SK-N-SH treated with all-trans-retinoic acid at 6 μM for 48 hours (cell line): ENCODE measurements around the gene SLC7A9.

Experiments
- ATAC-seq: fragments of 200-7000 bp; cut with Tn5 transposase; 3 replicates; pipeline ENCODE4 v1.9.1; 2020; ENCODE audit warnings: mild to moderate bottlenecking, moderate library complexity
- ARNTL ChIP-seq: fragments of 450-650 bp; formaldehyde crosslinking; IDR thresholded peaks from 2 replicates; pipeline ENCODE4 v1.5.0; 2020; ENCODE audit warnings: low read depth, mild to moderate bottlenecking, moderate library complexity, borderline replicate concordance
- BACH2 ChIP-seq: fragments of 250-450 bp; sonication (Bioruptor Pico); IDR thresholded peaks from 2 replicates; pipeline ENCODE4 v1.9.0; 2021; ENCODE audit warnings: mild to moderate bottlenecking, borderline replicate concordance
- CSDC2 ChIP-seq: fragments of 250-450 bp; sonication (Bioruptor Pico); IDR thresholded peaks from 2 replicates; pipeline ENCODE4 v1.5.0; 2020; ENCODE audit warnings: mild to moderate bottlenecking, moderate library complexity
- ESRRG ChIP-seq: fragments of 250-450 bp; sonication (Bioruptor Pico); IDR thresholded peaks from 2 replicates; pipeline ENCODE4 v1.6.1; 2021; ENCODE audit warnings: mild to moderate bottlenecking
- GLIS3 ChIP-seq: fragments of 250-450 bp; sonication (Bioruptor Pico); IDR thresholded peaks from 2 replicates; pipeline ENCODE4 v1.5.0; 2020; ENCODE audit warnings: mild to moderate bottlenecking, moderate library complexity
- ISL1 ChIP-seq: fragments of 250-450 bp; sonication (Bioruptor Pico); IDR thresholded peaks from 2 replicates; pipeline ENCODE4 v2.1.2; 2022; ENCODE audit warnings: mild to moderate bottlenecking, moderate library complexity
- OSR1 ChIP-seq: fragments of 250-450 bp; sonication (Bioruptor Pico); IDR thresholded peaks from 2 replicates; pipeline ENCODE4 v1.8.0; 2022; ENCODE audit warnings: moderate library complexity, mild to moderate bottlenecking, inconsistent platforms
- PPARA ChIP-seq: fragments of 250-450 bp; sonication (Bioruptor Pico); IDR thresholded peaks from 2 replicates; pipeline ENCODE4 v1.5.0; 2020; ENCODE audit warnings: mild to moderate bottlenecking, borderline replicate concordance
- RARB ChIP-seq: fragments of 250-450 bp; sonication (Bioruptor Pico); IDR thresholded peaks from 2 replicates; pipeline ENCODE4 v1.8.0; 2021; ENCODE audit warnings: mild to moderate bottlenecking, moderate library complexity
- SNAI2 ChIP-seq: fragments of 250-450 bp; sonication (Bioruptor Pico); IDR thresholded peaks from 2 replicates; pipeline ENCODE4 v1.5.0; 2020; ENCODE audit warnings: mild to moderate bottlenecking, moderate library complexity
- TCF4 ChIP-seq: fragments of 250-450 bp; sonication (Bioruptor Pico); IDR thresholded peaks from 2 replicates; pipeline ENCODE4 v1.8.0; 2021; ENCODE audit warnings: mild to moderate bottlenecking, moderate library complexity, borderline replicate concordance
- TOX ChIP-seq: fragments of 250-450 bp; sonication (Bioruptor Pico); IDR thresholded peaks from 2 replicates; pipeline ENCODE4 v1.8.0; 2021; ENCODE audit warnings: mild to moderate bottlenecking, moderate library complexity, borderline replicate concordance
- ZC3H10 ChIP-seq: fragments of 250-450 bp; sonication (Bioruptor Pico); IDR thresholded peaks from 2 replicates; pipeline ENCODE4 v1.5.1; 2021; ENCODE audit warnings: mild to moderate bottlenecking, moderate library complexity
- ZFP3 ChIP-seq: fragments of 250-450 bp; sonication (Bioruptor Pico); IDR thresholded peaks from 2 replicates; pipeline ENCODE4 v1.5.0; 2020; ENCODE audit warnings: mild to moderate bottlenecking, moderate library complexity
- ZFP30 ChIP-seq: fragments of 450-650 bp; formaldehyde crosslinking; IDR thresholded peaks from 2 replicates; pipeline ENCODE4 v1.5.0; 2022; ENCODE audit warnings: mild to moderate bottlenecking, moderate library complexity
- ZNF565 ChIP-seq: fragments of 450-650 bp; formaldehyde crosslinking; conservative IDR thresholded peaks from 2 replicates; pipeline ENCODE4 v1.5.0; 2020; ENCODE audit warnings: low read depth, mild to moderate bottlenecking, moderate library complexity
- ZNF70 ChIP-seq: fragments of 450-650 bp; formaldehyde crosslinking; IDR thresholded peaks from 2 replicates; pipeline ENCODE4 v1.5.0; 2020; ENCODE audit warnings: mild to moderate bottlenecking, moderate library complexity
- ZNF8 ChIP-seq: fragments of 450-650 bp; formaldehyde crosslinking; IDR thresholded peaks from 2 replicates; pipeline ENCODE4 v1.5.0; 2020; ENCODE audit warnings: mild to moderate bottlenecking, moderate library complexity
- TF ChIP-seq, protein P1 (sequence below): fragments of 250-450 bp; sonication (Bioruptor Pico); IDR thresholded peaks from 2 replicates; pipeline ENCODE4 v1.8.0; 2021; ENCODE audit warnings: low read depth, mild to moderate bottlenecking, moderate library complexity, borderline replicate concordance
- TF ChIP-seq, protein P2 (sequence below): fragments of 250-450 bp; sonication (Bioruptor Pico); IDR thresholded peaks from 2 replicates; pipeline ENCODE4 v1.5.1; 2020; ENCODE audit warnings: low read depth, mild to moderate bottlenecking, moderate library complexity
- TF ChIP-seq, protein P3 (sequence below): fragments of 250-450 bp; sonication (Bioruptor Pico); IDR thresholded peaks from 2 replicates; pipeline ENCODE4 v1.5.0; 2020; ENCODE audit warnings: mild to moderate bottlenecking, moderate library complexity
- TF ChIP-seq, protein P4 (sequence below): fragments of 250-450 bp; sonication (Bioruptor Pico); IDR thresholded peaks from 2 replicates; pipeline ENCODE4 v1.8.0; 2020; ENCODE audit warnings: mild to moderate bottlenecking, moderate library complexity, borderline replicate concordance
- TF ChIP-seq, protein P5 (sequence below): fragments of 250-450 bp; sonication (Bioruptor Pico); IDR thresholded peaks from 2 replicates; pipeline ENCODE4 v1.5.1; 2021; ENCODE audit warnings: mild to moderate bottlenecking, moderate library complexity

SLC7A9 gene

DNA sequence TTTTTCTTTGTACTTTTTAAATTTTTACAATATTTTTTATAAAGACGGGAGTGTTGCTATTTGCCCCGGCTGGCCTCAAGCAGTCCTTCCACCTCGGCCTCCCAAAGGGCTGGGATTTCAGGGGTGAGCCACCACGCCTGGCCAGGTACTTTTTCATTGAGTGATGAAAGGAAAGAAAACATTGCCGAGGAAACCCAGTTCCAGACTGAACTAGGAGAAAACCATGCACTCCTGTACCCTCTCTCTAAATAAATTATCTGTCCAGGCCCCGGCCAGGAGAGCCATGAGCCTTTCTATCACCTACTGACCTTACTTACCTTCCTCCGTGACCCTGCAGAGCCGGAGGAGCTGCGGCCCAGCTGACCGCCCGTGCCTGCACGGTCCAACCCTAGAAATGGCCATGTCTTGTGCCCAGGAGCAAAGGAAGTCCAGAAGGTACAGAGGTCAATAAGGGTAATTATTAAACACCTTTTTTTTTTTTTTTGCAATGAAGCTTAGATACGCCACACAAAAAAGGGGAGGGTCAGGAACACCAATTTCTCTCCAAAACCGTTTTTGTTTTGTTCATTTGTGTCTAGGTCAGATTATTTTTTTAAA is at the start of gene SLC7A9:
Gene SLC7A9 (minus strand): TSS at position 399 of the 597 bp plus-strand sequence. CDS start 1,233 bp downstream, outside the sequence.
- no peak for TF ChIP-seq ESRRG (CRISPR knock-in tag)
- TF ChIP-seq RARB (CRISPR knock-in tag): no peak
- no peak for TF ChIP-seq PPARA
- no peak for TF ChIP-seq ZFP3 (CRISPR knock-in tag)
- TF ChIP-seq ZNF8 (CRISPR knock-in tag): no peak
- TF ChIP-seq BACH2 (CRISPR knock-in tag): no peak
- TF ChIP-seq, protein P1, sequence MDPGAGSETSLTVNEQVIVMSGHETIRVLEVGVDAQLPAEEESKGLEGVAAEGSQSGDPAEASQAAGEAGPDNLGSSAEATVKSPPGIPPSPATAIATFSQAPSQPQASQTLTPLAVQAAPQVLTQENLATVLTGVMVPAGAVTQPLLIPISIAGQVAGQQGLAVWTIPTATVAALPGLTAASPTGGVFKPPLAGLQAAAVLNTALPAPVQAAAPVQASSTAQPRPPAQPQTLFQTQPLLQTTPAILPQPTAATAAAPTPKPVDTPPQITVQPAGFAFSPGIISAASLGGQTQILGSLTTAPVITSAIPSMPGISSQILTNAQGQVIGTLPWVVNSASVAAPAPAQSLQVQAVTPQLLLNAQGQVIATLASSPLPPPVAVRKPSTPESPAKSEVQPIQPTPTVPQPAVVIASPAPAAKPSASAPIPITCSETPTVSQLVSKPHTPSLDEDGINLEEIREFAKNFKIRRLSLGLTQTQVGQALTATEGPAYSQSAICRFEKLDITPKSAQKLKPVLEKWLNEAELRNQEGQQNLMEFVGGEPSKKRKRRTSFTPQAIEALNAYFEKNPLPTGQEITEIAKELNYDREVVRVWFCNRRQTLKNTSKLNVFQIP: no peak
- TF ChIP-seq ZNF565 (CRISPR knock-in tag): no peak
- TF ChIP-seq OSR1: no peak
- TF ChIP-seq, protein P2, sequence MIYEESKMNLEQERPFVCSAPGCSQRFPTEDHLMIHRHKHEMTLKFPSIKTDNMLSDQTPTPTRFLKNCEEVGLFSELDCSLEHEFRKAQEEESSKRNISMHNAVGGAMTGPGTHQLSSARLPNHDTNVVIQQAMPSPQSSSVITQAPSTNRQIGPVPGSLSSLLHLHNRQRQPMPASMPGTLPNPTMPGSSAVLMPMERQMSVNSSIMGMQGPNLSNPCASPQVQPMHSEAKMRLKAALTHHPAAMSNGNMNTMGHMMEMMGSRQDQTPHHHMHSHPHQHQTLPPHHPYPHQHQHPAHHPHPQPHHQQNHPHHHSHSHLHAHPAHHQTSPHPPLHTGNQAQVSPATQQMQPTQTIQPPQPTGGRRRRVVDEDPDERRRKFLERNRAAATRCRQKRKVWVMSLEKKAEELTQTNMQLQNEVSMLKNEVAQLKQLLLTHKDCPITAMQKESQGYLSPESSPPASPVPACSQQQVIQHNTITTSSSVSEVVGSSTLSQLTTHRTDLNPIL (CRISPR knock-in tag): no peak
- TF ChIP-seq ARNTL (CRISPR knock-in tag): no peak
- TF ChIP-seq ISL1: no peak
- TF ChIP-seq ZC3H10 (CRISPR knock-in tag): no peak
- TF ChIP-seq, protein P3, sequence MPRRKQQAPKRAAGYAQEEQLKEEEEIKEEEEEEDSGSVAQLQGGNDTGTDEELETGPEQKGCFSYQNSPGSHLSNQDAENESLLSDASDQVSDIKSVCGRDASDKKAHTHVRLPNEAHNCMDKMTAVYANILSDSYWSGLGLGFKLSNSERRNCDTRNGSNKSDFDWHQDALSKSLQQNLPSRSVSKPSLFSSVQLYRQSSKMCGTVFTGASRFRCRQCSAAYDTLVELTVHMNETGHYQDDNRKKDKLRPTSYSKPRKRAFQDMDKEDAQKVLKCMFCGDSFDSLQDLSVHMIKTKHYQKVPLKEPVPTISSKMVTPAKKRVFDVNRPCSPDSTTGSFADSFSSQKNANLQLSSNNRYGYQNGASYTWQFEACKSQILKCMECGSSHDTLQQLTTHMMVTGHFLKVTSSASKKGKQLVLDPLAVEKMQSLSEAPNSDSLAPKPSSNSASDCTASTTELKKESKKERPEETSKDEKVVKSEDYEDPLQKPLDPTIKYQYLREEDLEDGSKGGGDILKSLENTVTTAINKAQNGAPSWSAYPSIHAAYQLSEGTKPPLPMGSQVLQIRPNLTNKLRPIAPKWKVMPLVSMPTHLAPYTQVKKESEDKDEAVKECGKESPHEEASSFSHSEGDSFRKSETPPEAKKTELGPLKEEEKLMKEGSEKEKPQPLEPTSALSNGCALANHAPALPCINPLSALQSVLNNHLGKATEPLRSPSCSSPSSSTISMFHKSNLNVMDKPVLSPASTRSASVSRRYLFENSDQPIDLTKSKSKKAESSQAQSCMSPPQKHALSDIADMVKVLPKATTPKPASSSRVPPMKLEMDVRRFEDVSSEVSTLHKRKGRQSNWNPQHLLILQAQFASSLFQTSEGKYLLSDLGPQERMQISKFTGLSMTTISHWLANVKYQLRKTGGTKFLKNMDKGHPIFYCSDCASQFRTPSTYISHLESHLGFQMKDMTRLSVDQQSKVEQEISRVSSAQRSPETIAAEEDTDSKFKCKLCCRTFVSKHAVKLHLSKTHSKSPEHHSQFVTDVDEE (CRISPR knock-in tag): no peak
- no peak for TF ChIP-seq TCF4 (CRISPR knock-in tag)
- TF ChIP-seq SNAI2: no peak
- no peak for TF ChIP-seq TOX
- TF ChIP-seq ZNF70 (CRISPR knock-in tag): no peak
- no peak for TF ChIP-seq CSDC2 (CRISPR knock-in tag)
- TF ChIP-seq, protein P4, sequence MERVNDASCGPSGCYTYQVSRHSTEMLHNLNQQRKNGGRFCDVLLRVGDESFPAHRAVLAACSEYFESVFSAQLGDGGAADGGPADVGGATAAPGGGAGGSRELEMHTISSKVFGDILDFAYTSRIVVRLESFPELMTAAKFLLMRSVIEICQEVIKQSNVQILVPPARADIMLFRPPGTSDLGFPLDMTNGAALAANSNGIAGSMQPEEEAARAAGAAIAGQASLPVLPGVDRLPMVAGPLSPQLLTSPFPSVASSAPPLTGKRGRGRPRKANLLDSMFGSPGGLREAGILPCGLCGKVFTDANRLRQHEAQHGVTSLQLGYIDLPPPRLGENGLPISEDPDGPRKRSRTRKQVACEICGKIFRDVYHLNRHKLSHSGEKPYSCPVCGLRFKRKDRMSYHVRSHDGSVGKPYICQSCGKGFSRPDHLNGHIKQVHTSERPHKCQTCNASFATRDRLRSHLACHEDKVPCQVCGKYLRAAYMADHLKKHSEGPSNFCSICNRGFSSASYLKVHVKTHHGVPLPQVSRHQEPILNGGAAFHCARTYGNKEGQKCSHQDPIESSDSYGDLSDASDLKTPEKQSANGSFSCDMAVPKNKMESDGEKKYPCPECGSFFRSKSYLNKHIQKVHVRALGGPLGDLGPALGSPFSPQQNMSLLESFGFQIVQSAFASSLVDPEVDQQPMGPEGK (CRISPR knock-in tag): no peak
- no peak for ATAC-seq

DNA sequence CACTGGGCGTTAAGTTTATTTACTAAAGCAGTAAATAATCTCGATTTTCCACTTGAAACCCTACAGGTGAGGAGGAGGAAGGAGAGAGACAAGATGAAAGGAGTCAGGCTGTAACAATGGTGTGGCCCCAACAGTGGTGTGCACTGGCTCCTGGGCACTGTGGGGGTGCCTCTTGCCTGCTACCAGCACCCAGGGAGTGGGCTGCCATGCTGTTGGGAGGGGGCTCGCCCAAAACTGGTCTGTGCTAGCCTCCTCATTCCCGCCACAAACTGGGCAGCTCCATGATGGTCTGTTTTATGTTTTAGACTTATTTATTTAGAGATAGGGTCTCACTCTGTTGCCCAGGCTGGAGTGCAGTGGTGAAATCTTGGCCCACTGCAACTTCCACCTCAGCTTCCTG is 49.8 kb upstream of the SLC7A9 start:
- TF ChIP-seq ZNF70 (CRISPR knock-in tag): no peak
- no peak for TF ChIP-seq ISL1
- no peak for TF ChIP-seq ARNTL (CRISPR knock-in tag)
- TF ChIP-seq, protein P2 (CRISPR knock-in tag): no peak
- no peak for TF ChIP-seq ZNF8 (CRISPR knock-in tag)
- no peak for TF ChIP-seq ZC3H10 (CRISPR knock-in tag)
- no peak for ATAC-seq

DNA sequence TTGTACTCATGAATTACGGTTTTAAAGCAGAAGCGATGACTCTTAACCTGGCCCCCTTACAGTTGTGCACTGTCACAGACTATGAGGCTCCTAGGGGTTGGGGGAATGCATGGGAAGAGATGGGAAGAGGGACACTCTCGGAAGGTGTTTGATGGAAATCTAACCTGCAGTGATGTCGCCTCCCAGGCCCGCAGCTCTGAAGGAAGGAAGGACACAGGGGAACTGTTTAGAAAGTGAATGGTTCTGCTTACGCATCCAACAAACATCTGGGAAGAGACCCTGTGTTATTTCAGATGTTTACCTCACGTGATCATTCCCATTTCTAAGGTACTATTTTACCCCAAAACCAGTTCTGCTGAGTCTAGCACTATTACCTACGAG is 48.0 kb upstream of the SLC7A9 start:
- no peak for ATAC-seq
- TF ChIP-seq ZNF8 (CRISPR knock-in tag) (no peak), GLIS3 (no peak), SNAI2 (no peak), ARNTL (CRISPR knock-in tag) (no peak), OSR1 (no peak), TOX (no peak), RARB (CRISPR knock-in tag) (no peak), PPARA (no peak), ZNF70 (CRISPR knock-in tag) (no peak), BACH2 (CRISPR knock-in tag) (no peak), ZFP30 (no peak), ZC3H10 (CRISPR knock-in tag) (no peak), ZNF565 (CRISPR knock-in tag) (no peak), ISL1 (no peak)
- TF ChIP-seq, protein P2 (CRISPR knock-in tag): no peak
- TF ChIP-seq, protein P1: no peak
- TF ChIP-seq, protein P5, sequence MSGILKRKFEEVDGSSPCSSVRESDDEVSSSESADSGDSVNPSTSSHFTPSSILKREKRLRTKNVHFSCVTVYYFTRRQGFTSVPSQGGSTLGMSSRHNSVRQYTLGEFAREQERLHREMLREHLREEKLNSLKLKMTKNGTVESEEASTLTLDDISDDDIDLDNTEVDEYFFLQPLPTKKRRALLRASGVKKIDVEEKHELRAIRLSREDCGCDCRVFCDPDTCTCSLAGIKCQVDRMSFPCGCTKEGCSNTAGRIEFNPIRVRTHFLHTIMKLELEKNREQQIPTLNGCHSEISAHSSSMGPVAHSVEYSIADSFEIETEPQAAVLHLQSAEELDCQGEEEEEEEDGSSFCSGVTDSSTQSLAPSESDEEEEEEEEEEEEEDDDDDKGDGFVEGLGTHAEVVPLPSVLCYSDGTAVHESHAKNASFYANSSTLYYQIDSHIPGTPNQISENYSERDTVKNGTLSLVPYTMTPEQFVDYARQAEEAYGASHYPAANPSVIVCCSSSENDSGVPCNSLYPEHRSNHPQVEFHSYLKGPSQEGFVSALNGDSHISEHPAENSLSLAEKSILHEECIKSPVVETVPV (CRISPR knock-in tag): no peak
